Transverse colon (tissue), 4 donors: ENCODE measurements around the gene PRCD. TPM values are rescaled to one million over a fixed set of nuclear protein-coding genes. Genes with fewer than 3 reads are reported as not detected.

ENCODE experiments used
- DNase-seq: peaks from one replicate; pipeline ENCODE4 v3.0.0-alpha.2; 2019
- H3K27ac ChIP-seq, 4 donors: fragments of 200-600 bp; sonication (generic); 2 replicates each; pipeline ENCODE4 v1.5.1; 2016 to 2018; ENCODE audit warnings: inconsistent platforms in 4 of 4
- H3K27me3 ChIP-seq: fragments of 200-600 bp; sonication (generic); 2 replicates; pipeline ENCODE4 v1.5.1; 2017; ENCODE audit warnings: inconsistent platforms
- H3K36me3 ChIP-seq, 4 donors: fragments of 200-600 bp; sonication (generic); 2 replicates each; pipeline ENCODE4 v1.5.1; 2017 to 2019; ENCODE audit warnings: inconsistent platforms in 4 of 4
- H3K4me1 ChIP-seq, 4 donors: fragments of 200-600 bp; sonication (generic); 2 replicates each; pipeline ENCODE4 v1.5.1; 2017 to 2020; ENCODE audit warnings: inconsistent platforms in 4 of 4
- H3K4me3 ChIP-seq, 4 donors: fragments of 200-600 bp; sonication (generic); 1 replicate in 1 of 4; 2 replicates in 3 of 4; pipeline versions ENCODE4 v1.5.1 to v1.6.1; 2017 to 2019; ENCODE audit warnings: inconsistent platforms in 4 of 4
- H3K9me3 ChIP-seq, 2 donors: fragments of 200-600 bp; sonication (generic); 2 replicates each; pipeline ENCODE4 v1.5.1; 2017 to 2019; ENCODE audit warnings: inconsistent platforms in 2 of 2
- EP300 ChIP-seq: sonication (generic); formaldehyde crosslinking; IDR thresholded peaks from one replicate; pipeline ENCODE4 v1.6.1; 2017; ENCODE audit warnings: antibody characterized with exemption, low read depth
- POLR2A ChIP-seq: fragments of 450-650 bp; IDR thresholded peaks from one replicate; pipeline ENCODE4 v1.6.1; 2016; ENCODE audit warnings: antibody characterized with exemption, mild to moderate bottlenecking, moderate library complexity
- POLR2AphosphoS5 ChIP-seq, 3 donors: sonication (generic); formaldehyde crosslinking; IDR thresholded peaks; one replicate each; pipeline ENCODE4 v1.6.1; 2016; ENCODE audit warnings: antibody characterized with exemption in 3 of 3
- WGBS, 2 donors: methylation state at CpG; one replicate each; pipeline ENCODE4 v1.1.5; 2018; ENCODE audit warnings: low coverage in 1 of 2; 5-methylcytosine and 5-hydroxymethylcytosine counted together
- in situ Hi-C, 4 donors: fragments of 200-750 bp; cut with MboI; loops; one replicate each; pipeline versions ENCODE4 v1.15.0 to v1.15.1; 2017; ENCODE audit warnings: low sequenced_read_pairs in 3 of 4, low pct_ligation_motif_present in 1 of 4, low pct_unique_long_range_greater_than_20kb in 1 of 4
- intact Hi-C: fragments of 100-400 bp; cut with DNase I; formaldehyde crosslinking; loops from one replicate; pipeline ENCODE4 v1.15.1; 2023; ENCODE audit warnings: low total_unique reads
- total RNA-seq, 4 donors: library from RNA; depleted of rRNA; stranded (reverse); fragments of >200 nt; gene quantifications; one replicate each; pipeline ENCODE4 v1.1.0, GENCODE V29; 2016
- TF ChIP-seq, protein P1 (sequence below), 5 experiments: fragments of 200-600 bp in 3 of 5; fragments of 450-650 bp in 2 of 5; sonication (generic) in 3 of 5; IDR thresholded peaks; 1 replicate in 2 of 5; 2 replicates in 3 of 5; pipeline ENCODE4 v1.5.1; 2016 to 2017; ENCODE audit warnings: antibody characterized with exemption in 5 of 5, inconsistent platforms in 3 of 5, mild to moderate bottlenecking in 2 of 5, moderate library complexity in 1 of 5

Gene PRCD
- total RNA-seq, 4 donors from 2014 or later, result 0.64 to 6.8 TPM; not detected in 2

DNA sequence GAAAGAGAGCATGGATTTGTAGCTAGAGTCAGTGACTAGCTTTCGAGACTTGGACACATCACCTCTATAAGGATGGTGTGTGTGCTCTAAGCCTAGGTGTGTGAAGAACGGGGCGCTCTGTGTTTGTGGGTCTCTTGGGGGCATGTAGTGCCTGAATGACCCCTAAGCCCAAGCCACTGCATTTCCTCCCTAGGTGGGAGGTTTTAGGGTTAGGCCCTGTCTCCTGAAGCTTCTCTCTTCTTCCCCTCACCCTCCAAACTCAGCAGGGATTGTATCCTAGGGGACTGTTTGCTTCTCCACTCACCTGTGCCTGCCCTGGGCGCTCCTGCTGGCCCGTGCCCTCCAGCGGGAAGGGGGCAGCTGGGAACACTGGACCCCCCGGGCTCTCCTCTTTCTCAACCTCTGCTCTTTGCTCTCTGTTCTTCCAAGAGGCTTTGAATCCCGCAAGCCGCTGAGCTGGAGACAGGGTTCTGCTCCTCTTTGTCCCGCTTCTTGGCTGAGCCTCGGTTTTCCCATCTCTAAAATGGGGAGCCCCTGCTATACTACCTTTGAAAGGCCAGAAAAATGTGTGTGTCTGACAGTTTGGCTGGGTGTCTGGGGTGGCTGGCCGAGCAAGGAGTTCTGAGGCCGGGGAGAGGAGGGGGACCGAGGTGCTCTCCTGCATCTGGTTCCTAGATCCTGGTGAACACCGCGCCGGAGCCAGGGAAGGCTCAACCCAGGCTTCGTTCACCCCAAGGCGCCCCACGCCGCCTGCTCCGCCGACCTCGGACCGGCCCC lies 3.1 kb upstream of the PRCD start:
- Histone ChIP-seq H3K27ac (peak overlapping the region; percentile 62 to 74 (median 69)), H3K4me1 (peaks cover 5 to 41% (median 27%) of the 10 kb centered on the region in 4 donors), H3K27me3 (peaks cover 40% of the 10 kb centered on the region), H3K36me3 (no peaks in the 10 kb centered on the region), H3K4me3 (peak overlapping the region; percentile 9 to 46 (median 21)), H3K9me3 (no peaks in the 10 kb centered on the region)
- in situ Hi-C loops, result loop anchor here in 1 of 4 donors (25.0 kb wide), 1 partner anchor 176 kb away; the partner anchor contains the start of gene MXRA7
- intact Hi-C loops, result no loop called here
- WGBS, 2 donors, result 71% methylated on average over 24 of the region's 25 CpGs; no CpG with 5 or more reads in 1 of the 2 donors
- DNase-seq, result no peak
- TF ChIP-seq, protein P1, sequence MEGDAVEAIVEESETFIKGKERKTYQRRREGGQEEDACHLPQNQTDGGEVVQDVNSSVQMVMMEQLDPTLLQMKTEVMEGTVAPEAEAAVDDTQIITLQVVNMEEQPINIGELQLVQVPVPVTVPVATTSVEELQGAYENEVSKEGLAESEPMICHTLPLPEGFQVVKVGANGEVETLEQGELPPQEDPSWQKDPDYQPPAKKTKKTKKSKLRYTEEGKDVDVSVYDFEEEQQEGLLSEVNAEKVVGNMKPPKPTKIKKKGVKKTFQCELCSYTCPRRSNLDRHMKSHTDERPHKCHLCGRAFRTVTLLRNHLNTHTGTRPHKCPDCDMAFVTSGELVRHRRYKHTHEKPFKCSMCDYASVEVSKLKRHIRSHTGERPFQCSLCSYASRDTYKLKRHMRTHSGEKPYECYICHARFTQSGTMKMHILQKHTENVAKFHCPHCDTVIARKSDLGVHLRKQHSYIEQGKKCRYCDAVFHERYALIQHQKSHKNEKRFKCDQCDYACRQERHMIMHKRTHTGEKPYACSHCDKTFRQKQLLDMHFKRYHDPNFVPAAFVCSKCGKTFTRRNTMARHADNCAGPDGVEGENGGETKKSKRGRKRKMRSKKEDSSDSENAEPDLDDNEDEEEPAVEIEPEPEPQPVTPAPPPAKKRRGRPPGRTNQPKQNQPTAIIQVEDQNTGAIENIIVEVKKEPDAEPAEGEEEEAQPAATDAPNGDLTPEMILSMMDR (IDR thresholded peaks at IDR 0.05), result no peak
- TF ChIP-seq POLR2AphosphoS5 (IDR thresholded peaks at IDR 0.05) (no peak), EP300 (no peak), POLR2A (no peak)

DNA sequence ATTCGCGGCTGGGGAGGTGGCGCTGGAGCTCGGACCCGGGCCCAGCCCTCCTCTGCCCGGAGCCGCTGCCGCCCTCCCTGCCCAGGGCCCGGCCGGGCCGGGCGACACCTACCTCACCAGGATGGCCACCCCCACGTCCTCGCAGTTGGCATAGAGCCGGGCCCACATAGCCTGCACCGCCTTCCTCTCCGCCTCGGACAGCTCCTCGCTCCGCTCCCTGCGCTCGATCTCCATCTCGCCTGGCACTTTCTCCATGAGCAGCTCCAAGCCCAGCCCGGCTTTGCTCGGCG lies 2.6 kb upstream of the PRCD start:
- Histone ChIP-seq H3K27ac (peak overlapping the region; percentile 62 to 74 (median 69)), H3K27me3 (peaks cover 40% of the 10 kb centered on the region), H3K4me3 (peak overlapping the region; percentile 9 to 46 (median 21)), H3K9me3 (no peaks in the 10 kb centered on the region), H3K4me1 (peaks cover 5 to 40% (median 27%) of the 10 kb centered on the region in 4 donors), H3K36me3 (no peaks in the 10 kb centered on the region)
- no peak for TF ChIP-seq POLR2A
- TF ChIP-seq POLR2AphosphoS5 (IDR thresholded peaks at IDR 0.05), result no peak
- TF ChIP-seq, protein P1 (IDR thresholded peaks at IDR 0.05), result no peak
- TF ChIP-seq EP300, result no peak
- 16% methylated on average over 9 of the region's 26 CpGs; no CpG with 5 or more reads in 1 of the 2 donors for WGBS, 2 donors
- no peak for DNase-seq
- in situ Hi-C loops, result loop anchor here in 1 of 4 donors (25.0 kb wide), 1 partner anchor 175 kb away; the partner anchor contains the start of gene MXRA7
- intact Hi-C loops, result no loop called here

DNA sequence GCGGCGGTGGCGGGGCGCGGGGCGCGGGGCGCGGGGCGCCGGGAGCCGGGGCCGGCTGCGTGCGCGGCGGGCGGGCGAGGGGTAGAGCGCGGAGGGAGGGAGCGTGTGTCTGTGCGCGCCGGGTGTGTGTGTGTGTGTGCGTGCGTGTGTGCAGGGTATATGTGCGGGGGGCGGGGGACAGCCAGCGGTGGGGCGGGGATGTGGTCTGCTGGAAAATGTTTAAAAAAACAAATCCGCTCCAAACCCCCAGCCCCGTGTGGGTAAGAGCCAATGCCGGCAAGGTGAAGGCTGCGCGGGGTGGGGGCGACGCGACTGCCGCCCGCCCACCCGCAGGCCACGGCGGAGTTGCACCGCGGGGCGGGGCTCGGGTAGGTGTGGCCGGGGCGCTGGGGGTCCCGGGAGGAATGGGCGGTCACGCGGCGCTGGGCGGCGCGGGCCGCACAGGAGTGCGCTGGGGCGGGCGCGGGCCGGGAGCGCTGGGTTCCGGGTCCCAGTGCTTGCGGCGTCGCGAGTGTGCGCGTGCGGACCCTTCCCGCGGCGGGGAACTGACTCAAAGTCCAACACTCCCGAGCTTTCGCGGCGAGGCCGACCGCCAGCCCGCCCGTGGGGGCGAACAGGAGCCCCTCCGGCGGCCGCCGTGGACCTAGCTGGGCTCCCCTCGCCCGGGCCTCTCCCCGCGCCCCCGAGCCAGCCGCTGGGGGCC lies 2.1 kb upstream of the PRCD start, which contains the start of gene CYGB:
Gene CYGB (minus strand): TSS at position 132 of the 703 bp plus-strand sequence. CDS start 167 bp downstream, outside the sequence.
- Histone ChIP-seq H3K27me3 (peaks cover 40% of the 10 kb centered on the region), H3K36me3 (no peaks in the 10 kb centered on the region), H3K27ac (peak within 1 kb of the TSS; percentile 68 to 74 (median 70)), H3K4me3 (peak within 1 kb of the TSS; percentile 9 to 46 (median 21)), H3K9me3 (no peaks in the 10 kb centered on the region), H3K4me1 (peaks cover 5 to 38% (median 25%) of the 10 kb centered on the region in 4 donors)
- intact Hi-C loops (no loop called here), in situ Hi-C loops (loop anchor here in 1 of 4 donors (25.0 kb wide), 1 partner anchor 175 kb away; the partner anchor contains the start of gene MXRA7)
- WGBS, 2 donors, result 1% methylated on average over 45 of the region's 95 CpGs; no CpG with 5 or more reads in 1 of the 2 donors
- no peak for DNase-seq
- TF ChIP-seq, protein P1 (IDR thresholded peaks at IDR 0.05), result no peak
- TF ChIP-seq EP300 (no peak), POLR2A (no peak), POLR2AphosphoS5 (IDR thresholded peaks at IDR 0.05) (no peak)
